GM19455 (cell line): ENCODE data around the gene CACUL1.
"Not testable (repeated sequence)": the region's sequence is repeated elsewhere in the genome, so short reads cannot be mapped to it uniquely, and the experiment has no call there.

Source experiments
- ATAC-seq: cut with Tn5 transposase; IDR thresholded peaks from one replicate; pipeline ENCODE4 v1.9.1; 2021; ENCODE audit not compliant: unreplicated experiment

CACUL1 gene

GRCh38 chr10:118769898-118770600 lies 15.3 kb upstream of the CACUL1 start:
- ATAC-seq = no peak

- no peak for ATAC-seq
Measured at GRCh38 chr10:118768041-118768919, 13.5 kb upstream of the CACUL1 start.

- no peak for ATAC-seq
Measured at GRCh38 chr10:118767297-118768040, 12.7 kb upstream of the CACUL1 start.

DNA sequence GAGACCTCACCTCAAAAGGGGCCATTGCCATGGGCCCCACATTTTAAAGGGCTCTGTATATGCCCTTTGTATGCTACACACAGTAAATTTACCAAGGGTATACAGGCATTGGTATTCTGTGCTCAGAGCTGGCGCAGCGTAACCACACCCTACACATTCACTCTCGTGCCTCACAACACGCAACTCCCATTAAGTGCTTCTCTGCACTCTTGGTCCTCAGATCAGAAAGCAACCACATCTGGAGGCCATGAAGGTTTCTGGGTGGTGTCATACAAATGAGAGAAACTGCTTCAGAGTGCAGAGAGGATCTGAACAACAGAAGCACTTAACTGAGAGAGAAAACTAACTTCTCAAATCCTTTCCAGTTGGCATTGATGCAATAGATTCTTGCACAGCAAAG lies 9.4 kb upstream of the CACUL1 start:
- no peak for ATAC-seq

DNA sequence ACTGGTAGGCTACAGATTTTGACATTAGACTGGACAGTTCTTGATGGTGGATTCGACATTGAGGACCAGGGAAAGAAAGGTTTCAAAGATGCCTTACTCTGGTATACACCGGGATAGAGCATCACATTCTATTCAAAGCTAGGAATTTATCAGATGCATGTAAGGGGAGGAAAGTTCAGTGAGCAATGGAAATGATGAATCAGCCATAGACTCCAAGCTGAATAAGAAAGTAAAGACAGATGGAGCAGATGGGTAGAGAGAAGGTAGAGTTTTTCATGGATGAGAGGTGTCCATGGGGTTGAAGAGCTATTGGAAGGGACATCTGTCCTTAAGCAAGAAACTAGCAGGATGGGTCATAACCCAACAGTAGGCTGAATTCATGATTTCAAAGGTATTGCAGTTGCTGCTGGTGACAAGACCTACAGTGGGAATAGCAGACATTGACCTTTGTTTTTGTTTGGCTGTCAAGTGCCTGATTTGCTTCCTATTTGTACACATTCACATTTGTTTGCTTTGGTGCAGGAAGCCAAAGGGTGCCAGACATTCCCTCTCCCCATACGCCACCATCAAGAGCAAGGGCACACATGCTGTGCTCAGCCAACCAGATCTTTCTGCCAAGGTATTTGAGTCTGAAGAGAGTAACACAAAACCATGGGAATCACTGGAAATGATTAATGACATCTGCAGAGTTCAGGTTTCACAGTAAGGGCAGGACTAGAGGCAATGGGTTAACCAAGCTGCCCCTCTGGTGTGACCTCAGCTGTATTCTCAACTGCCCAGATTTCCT lies 8.6 kb upstream of the CACUL1 start:
- no peak for ATAC-seq

DNA sequence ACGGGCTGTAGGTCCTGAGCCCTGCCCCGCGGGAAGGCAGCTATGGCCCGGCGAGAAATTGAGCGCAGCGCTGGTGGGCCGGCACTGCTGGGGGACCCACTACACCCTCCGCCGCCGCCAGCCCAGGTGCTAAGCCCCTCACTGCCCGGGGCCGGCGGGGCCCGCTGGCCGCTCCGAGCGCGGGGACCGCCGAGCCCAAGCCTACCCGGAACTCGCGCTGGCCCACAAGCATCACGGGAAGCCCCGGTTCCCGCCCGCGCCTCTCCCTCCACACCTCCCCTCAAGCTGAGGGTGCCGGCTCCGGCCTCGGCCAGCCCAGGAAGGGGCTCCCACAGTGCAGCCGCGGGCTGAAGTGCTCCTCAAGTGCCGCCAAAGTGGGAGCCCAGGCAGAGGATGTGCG lies 5.5 kb upstream of the CACUL1 start:
- no peak for ATAC-seq

DNA sequence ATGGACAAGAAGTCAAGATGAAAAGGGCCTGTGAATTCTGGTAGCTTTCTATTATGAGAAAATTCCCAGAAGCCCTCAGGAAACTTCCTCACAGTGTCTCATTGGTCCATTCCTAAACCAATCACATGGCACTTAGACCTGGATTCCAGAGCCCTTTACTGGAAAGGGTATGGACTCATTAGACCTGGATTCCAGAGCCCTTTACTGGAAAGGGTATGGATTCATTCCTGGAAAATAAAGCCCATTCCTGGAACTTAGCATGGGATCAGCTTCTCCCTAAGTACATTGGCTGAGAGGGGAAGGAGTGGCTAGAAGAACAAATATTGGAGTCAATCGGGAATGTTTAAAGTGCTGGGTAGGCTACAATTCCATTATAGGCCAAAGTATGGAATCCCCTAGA lies 3.7 kb upstream of the CACUL1 start:
- ATAC-seq = no peak

DNA sequence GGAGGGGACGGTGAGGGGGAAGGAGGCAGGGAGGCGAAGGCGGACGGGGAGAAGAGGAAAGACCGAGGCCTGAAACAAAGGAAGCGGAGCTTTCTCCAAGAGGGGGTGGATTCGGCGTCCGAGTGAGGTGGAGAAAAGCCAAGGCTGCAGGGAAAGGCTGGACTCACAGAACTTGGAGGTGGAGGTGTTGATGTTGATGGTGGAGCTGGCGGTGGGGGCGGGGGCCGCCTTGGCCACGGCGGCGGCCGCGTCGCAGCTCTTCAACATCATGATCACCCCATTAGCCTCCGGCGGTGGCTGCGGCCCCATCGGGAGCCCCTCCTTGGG lies 578 bp downstream of the CACUL1 start:
- peak; percentile 18 for ATAC-seq

- ATAC-seq = peak; percentile 6
Measured at GRCh38 chr10:118753331-118754228, 1.2 kb downstream of the CACUL1 start.

GRCh38 chr10:118752409-118752808 lies 2.4 kb downstream of the CACUL1 start:
- ATAC-seq = no peak

GRCh38 chr10:118751265-118751664 lies 3.5 kb downstream of the CACUL1 start:
- ATAC-seq = no peak

GRCh38 chr10:118748041-118748440 lies 6.7 kb downstream of the CACUL1 start:
- ATAC-seq = no peak

DNA sequence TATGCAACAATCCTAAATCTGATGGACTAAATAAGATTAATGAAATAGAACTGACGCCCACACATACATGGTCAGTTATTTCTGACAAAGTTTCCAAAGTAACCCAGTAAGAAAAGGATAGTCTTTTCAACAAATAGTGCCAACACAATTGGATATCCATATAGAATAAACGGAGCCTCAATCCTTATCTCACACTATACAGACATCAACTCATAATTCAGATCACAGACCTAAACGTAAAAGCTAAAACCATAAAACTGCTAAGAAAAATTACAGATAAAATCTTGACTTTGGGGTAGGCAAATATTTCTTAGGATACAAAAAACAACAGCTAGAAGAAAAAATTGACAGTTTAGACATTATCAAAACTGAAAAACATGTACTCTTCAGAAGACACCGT lies 8.5 kb downstream of the CACUL1 start:
- ATAC-seq = no peak

GRCh38 chr10:118745056-118745455 lies 9.7 kb downstream of the CACUL1 start:
- ATAC-seq = no peak

DNA sequence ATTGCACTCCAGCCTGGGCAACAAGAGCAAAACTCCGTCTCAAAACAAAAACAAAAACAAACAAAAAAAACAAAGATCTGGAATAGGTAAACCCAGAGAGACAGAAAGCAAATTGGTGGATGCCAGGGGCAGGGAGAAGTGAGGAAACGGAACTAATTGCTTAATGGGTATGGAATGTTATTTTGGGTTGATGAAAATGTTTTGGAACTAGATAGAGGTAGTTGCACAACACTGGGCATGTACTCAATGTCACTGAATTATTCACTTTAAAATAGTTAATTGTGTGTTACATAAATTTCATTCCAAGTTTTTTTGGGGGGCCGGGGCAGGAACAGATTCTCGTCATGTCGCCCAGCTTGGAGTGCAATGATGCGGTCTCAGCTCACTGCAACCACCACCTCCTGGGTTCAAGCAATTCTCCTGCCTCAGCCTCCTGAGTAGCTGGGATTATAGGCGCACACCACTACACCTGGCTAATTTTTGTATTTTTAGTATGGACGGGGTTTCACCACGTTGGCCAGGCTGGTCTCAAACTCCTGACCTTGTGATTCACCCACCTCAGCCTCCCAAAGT lies 10.3 kb downstream of the CACUL1 start:
- ATAC-seq = not testable (repeated sequence)

- ATAC-seq = no peak
Measured at GRCh38 chr10:118742782-118743181, 12.0 kb downstream of the CACUL1 start.

GRCh38 chr10:118742032-118742431 lies 12.7 kb downstream of the CACUL1 start:
- no peak for ATAC-seq

DNA sequence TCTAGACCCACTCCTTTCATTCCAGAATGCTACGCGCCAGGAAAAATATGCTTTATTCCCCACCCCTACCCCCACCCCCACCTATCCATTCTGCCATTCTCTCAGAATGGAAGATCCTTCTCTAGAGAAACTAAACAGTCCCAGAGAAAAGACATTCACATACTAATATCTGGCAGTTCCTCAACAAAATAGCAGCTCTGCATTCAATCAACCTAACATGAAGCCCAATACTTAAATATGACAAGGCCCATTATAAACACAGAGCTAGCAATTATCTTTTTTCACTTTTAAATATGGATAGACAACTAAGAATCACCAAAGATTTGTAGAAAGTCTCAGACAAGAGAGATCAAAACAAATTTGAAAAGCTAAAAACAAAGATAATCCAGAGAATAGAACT lies 16.4 kb downstream of the CACUL1 start:
- no peak for ATAC-seq

- ATAC-seq = no peak
Measured at GRCh38 chr10:118737603-118738302, 17.0 kb downstream of the CACUL1 start.
